ENCODE measurements around the gene FNBP1L.
"Not testable (repeated sequence)": the region's sequence is repeated elsewhere in the genome, so short reads cannot be mapped to it uniquely, and the experiment has no call there.

The FNBP1L gene

DNA sequence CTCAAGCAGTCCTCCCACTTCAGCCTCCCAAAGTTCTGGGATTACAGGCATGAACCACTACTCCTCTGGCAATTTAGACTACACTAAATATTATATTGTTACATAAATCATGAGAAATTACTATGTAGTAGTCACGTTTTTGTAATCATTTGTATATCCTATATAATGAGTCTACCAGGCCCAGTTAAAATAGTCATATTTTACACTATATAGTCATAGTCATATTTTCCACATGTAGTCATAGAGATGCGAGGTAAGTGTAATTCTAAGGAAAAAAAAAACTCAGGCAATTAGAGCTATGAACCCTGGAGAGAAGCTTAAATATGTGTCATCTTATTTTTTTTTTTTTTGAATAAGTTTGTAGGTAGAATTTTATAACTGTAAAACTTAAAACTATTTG is 90.0 kb downstream of the FNBP1L start:
- DNase-seq: no peak

DNA sequence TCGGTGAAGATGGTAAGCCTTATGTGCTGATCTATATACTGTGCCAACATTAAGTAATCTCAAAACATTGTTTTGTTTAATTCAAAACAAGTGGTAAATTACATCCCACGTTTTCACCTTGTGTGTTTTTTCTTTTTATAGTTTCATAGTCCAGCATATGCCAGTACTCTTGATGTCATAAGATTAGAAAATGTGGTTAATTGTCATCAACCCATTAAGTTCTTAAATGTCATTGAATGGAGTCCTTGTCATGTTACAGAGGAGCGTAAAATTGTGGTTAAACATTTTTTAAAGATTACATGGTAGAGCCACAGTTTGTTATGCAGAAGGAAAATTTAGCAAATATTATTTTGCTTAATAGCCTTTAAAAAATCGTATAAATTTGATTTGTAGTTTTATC is 93.1 kb downstream of the FNBP1L start:
- DNase-seq: no peak

GRCh38 chr1:93542398-93542797 is 94.5 kb downstream of the FNBP1L start:
- DNase-seq: no peak

- DNase-seq: no peak
These were observed 98.4 kb downstream of the FNBP1L start for GRCh38 chr1:93546162-93546863.

GRCh38 chr1:93549131-93549530 is 101.2 kb downstream of the FNBP1L start:
- DNase-seq: no peak

GRCh38 chr1:93549811-93550210 is 101.9 kb downstream of the FNBP1L start:
- DNase-seq: no peak

DNA sequence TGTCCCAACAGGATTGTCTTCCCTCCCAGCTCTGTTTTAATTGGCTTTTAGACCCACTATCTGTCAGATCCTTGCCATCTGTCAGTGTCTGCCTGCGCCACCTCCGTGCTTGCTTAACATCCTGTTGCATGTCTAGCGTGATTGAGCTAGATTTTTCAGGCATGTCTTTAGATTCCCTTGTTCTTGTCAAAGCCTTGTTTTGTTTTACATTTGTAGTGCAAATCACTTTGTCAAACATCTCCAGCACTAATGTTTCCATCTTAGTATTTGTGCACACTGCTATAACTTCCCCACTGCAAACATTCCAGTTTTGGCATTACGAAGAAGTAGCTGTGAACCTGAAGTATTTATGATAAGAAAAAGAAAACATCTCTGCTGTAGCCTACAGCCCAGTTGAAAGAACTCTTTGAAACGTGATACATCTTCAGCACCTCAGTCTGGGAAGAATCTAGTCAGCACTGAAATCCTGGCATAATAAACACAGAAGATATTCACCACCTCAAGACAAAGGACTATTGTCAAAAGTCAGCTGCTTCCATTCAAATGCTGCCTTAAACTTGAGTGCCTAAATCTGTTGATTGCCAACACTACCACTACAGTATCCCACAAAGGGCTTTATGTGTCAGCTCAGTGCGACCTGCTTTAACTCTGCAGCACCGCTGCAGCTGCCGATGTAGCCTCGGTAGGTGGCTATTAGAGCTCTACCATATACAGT is 105.0 kb downstream of the FNBP1L start:
- no peak for DNase-seq

GRCh38 chr1:93553886-93554490 is 106.1 kb downstream of the FNBP1L start:
- not testable (repeated sequence) for DNase-seq

DNA sequence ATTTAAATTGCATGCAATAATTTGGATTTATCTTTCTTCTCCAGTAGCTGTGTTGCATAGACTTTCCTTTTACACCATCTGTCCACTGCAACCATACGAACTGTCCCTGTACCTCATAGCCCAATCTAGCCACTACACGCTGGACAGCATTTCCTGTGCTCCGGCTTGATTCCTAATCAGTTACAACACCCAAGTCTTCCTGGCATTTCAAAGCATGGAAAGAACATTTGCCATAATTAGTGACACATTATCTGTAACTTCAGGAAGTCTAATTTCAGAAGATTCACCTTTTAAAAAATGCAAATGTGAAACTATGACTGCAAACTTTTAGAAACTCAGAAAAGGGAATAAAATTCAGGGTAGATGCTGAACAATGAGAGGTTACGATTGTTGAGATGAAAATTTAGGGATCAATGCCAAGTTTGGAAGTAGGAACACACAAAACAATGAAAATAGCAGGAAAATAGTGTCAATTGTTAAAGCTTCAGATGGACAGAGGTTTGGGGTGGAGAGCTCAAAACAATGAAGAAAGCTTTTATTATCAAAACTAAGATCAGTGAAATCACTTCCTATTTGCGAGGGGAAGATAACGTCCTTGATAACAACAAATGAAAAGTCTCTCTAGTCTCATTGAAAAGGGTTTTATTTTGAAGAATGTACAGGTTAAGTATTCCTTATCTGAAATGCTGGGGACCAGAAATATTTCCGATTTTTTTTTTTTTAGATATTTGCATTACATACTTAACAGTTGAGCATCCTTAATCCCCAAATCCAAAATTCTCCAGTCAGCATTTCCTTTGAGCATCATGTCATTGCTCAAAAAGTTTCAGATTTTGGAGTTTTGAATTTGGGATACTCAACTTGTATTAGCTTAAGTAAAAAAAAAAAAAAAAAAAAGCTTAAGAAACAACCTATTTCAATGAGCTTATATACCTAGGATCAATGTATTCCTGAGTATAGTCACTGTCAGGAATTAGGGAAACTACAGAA is 107.3 kb downstream of the FNBP1L start:
- DNase-seq: no peak

DNA sequence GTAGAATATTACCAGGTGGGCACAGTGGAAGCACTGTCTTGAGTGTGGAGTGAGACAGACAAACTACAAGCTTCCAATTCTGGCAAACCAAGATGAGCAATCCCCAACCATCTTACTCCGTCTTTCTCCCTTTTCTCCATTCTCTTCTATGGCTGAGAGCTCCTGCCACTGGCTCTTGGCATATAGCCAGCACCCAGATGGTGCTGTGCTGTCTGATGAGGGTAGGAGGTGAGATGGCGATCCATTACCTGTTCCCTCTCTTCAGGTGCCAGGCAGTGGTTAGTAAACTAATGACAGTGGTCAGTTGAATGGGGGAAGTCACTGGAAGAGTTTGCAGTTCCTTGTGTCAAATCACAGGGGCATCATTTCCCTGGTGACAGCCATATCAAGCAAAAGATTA is 108.4 kb downstream of the FNBP1L start:
- no peak for DNase-seq

DNA sequence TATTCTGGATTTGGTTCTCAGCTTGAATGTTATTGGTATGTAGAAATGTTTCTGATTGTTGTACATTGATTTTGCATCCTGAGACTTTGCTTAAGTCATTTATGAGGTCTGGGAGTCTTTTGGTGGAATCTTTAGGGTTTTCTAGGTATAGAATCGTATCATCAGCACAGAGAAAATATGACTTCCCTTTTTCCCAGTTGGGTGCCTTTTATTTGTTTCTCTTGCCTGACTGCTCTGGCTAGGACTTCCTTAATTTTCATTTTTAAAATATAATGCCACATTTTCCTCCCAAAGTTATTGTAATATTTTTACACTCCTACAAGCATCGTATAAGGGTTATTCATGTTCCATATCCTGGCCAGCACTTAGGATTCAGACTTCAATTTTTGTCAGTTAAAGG is 111.1 kb downstream of the FNBP1L start:
- DNase-seq: no peak

DNA sequence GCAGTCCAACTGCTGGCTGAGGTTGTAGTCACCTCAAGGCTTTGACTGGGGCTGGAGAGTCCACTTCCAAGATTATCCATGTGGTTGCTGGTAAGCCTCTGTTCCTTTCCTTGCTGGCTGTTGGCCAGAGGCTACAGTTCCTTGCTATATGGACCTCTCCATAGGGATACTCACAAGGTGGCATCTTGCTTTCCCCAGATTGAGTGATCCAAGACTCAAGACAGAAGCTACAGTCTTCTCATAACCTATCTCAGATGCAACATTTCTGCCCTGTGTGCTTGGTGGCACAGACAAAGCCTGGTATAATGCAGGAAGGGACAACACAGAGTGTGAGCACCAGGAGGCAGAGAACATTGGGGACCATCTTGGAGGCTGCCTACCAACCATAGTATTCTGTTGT is 111.8 kb downstream of the FNBP1L start:
- no peak for DNase-seq

DNA sequence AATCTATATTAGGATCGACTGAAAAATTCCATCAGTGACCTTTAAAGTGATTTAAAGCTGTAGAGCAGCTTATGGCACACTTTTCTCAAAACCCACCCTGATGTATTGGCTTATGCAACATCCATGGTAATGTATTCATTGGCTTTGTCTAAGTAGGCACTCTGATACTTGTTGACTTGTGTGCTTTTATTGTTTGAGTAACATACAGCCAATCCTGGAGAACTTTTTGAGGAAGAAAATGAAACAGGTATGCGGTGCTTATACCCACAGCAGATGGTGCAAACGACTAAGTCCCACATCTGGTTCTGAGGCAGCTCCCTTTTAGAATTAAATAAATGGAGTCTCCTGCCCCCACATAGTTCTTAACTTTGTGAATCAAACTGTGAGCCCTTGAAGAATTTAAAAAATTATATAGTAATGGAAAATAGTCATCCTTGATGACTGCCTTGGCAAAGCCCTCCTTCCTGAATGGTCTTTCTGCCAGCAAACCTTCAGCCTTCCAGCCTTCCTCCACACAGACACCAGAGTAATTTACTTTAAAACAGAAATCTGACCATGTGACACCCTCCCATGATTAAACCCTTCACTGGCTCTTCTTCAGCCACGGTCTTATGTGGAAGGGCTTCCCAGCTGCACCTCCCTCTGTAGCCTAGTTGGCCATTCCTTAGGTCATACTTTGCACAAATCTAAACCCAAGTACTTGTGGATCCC is 117.7 kb downstream of the FNBP1L start:
- no peak for DNase-seq

DNA sequence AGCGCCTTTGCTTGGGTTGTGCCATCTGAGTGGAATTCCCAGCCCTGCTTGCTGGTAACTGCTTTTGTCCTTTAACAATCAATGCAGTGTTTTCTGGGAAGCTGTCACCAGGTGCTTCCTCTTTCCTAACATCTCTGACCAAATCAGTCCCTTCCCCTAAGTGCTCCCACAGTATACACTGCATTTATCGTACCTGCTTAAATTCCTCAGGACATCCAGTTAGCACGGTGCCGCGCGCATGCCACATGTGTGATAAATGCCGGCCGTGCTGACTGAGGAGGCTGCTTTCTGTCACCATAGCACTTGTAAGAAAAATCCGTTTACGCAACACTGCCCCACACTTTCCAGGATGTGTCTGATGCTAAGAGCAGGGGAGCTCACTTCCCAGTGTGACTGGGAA is 118.3 kb downstream of the FNBP1L start:
- DNase-seq: no peak

DNA sequence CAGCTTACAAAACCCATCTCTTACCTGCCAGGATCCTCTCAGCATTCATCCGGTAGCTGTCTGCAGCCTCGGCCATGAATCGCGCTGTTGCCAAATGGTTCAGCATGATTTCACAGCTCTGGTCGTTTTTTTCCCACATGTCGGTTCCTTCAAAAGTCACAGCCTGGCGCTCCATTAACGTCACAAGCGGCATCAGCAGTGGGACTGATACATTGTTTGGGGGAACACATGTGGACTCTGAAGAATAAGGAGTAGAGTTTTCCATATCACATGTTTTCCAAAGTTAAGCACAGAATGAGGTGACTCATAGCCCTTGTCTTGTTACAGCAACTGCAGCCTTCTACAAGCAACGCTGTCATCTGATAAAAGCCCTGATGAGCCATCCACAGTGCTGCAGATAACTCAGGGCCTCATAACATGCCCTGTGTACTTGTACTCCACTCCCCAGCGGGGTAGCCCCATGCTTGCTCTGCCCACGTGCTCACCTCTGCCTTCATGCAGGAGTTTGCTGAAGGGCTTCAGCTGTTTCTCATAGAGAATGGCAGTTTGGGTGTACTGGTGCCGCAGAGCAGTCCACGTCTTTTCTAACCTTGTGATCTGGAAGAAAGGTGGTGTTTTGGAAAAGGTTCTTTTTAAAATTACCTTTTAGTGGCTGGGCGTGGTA is 119.5 kb downstream of the FNBP1L start:
- DNase-seq: no peak

DNA sequence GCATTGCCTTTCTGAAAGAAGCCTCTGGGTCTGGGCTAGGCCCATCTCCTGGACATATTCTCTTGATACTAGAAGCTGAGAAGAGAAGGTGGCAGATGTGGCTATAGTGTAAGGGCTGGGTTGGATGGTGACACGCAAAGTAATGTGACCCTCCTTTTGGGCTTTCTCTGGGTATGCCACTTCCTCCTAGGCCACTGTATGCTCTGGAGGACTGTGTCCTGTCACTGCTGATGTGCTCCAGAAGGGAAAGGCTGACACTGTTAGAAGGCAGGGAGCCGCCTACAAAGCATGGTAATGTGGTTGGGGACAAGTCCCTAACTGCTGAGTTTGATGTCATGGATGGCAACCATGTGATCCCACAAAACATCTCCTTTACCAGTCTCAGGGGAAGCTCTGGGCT is 121.6 kb downstream of the FNBP1L start:
- DNase-seq: no peak

DNA sequence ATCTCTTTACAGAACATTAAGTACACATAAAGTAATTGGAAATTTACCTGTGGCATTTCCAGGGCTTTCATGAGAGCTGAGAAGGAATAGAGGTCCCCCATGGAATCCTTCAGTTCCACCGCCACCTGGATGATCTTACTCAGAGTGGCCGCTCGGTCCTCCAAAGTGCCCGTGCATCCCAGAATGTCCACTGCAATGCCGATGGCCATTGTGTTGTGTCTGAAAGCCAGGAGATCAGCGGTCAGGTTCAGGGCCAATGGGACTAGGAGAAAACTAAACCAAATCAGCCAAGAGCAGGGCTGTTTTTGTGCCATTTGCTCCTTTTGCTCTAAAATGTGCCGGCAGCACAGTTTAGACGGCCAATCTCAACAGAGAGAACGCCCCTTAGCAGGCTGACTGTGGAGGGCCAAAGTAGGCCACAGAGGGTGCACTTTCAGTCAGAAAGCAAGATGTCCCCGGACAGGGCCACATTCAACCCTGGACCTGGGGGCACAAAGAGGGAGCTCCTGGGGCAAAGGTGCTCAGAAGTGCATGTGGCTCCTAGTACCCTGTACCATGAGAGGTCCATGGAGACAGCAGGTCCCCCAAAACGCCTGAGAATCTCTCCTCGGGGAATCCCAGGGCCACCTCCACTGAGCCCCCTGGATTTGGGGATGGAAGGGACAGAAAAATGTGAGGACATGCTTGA is 123.8 kb downstream of the FNBP1L start:
- DNase-seq: no peak

DNA sequence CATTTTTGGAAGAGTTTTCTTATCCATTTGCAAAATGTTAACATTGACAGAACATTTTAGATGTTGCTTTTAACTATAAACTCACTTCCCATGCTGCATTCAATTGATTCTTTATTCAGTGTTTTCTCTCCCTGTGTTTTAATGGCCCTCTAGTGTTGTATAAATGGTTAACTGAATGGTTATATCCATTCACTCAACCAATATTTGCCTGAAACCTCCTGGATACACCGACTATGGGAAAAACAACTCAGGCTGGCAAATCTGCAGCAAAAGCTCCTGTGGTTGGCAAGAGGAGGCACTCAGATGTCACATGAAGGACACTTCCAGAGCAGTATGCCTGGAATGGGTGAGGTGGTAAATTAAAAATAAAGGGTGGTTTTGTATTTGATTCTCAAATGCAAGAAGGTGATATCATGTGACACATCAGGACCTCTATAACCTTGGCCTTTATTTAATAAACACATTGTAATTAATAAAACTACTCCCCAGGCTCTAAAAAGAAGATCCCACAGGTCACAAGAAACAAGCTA is 126.1 kb downstream of the FNBP1L start:
- DNase-seq: no peak

DNA sequence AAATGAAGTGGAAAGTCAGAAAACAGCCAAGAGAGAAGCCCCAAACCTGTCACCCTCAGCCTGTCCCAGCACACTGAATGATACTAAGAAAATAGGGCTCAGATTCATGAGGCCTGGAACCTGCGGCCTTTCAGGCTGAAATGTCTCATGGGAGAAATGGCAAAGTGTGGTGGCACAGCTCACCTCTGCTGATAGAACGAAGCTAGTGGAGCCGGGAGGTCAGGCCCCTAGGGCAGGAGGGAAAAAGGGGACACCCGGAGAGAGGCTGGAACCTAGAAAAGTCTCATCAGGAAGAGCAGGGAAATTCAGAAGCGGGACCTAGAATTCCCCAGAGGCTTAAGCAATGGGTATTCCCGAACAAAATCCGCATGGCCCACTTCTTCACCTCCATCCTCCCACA is 126.6 kb downstream of the FNBP1L start:
- DNase-seq: no peak

DNA sequence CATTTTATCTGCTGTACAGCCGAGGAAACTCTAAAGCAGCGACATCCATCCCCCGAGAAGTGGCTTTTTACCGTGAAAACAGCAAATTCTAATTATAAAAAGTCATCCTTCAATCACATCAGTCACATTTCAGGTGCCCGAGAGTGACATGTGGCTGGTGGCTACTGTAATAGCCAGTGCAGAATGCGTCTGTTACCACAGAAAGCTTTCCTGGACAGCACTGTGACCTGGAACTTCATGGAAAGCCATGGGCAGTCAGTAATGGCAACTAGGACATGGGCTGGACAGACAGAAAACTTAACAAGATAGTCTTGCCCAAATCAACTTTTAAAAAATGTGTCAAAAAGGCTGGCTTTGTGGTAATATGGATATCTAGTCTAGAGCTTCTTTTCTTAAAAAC is 127.1 kb downstream of the FNBP1L start:
- no peak for DNase-seq
